Neutrophil (primary cell): ENCODE measurements around the gene CDK2AP2.

ENCODE experiments used
- H3K27ac ChIP-seq: fragments of 200-600 bp; sonication (generic); 2 replicates; pipeline ENCODE4 v1.5.1; 2016; ENCODE audit warnings: mild to moderate bottlenecking, moderate library complexity
- H3K27me3 ChIP-seq: fragments of 200-600 bp; sonication (generic); 2 replicates; pipeline ENCODE4 v1.6.0; 2016; ENCODE audit warnings: mild to moderate bottlenecking
- H3K36me3 ChIP-seq: fragments of 200-600 bp; sonication (generic); 2 replicates; pipeline ENCODE4 v1.5.1; 2017
- H3K4me1 ChIP-seq, 2 experiments: fragments of 200-600 bp in 1 of 2; sonication (generic) in 1 of 2; 1 replicate in 1 of 2; 2 replicates in 1 of 2; pipeline versions ENCODE4 v1.5.1 to v1.6.1; 2013 to 2016; ENCODE audit warnings: low read depth in 1 of 2, low read length in 1 of 2, mild to moderate bottlenecking in 1 of 2, moderate library complexity in 1 of 2; ENCODE audit not compliant: control insufficient read depth in 1 of 2, insufficient read depth in 1 of 2
- H3K4me3 ChIP-seq, 2 experiments: fragments of 200-600 bp in 1 of 2; sonication (generic) in 1 of 2; 1 replicate in 1 of 2; 2 replicates in 1 of 2; pipeline ENCODE4 v1.5.1; 2013 to 2016; ENCODE audit warnings: low read depth in 1 of 2, low read length in 1 of 2, mild to moderate bottlenecking in 1 of 2, moderate library complexity in 1 of 2
- H3K9me3 ChIP-seq: fragments of 200-600 bp; sonication (generic); 2 replicates; pipeline ENCODE4 v1.5.1; 2016
- CTCF ChIP-seq: fragments of 200-600 bp; sonication (generic); IDR thresholded peaks from 2 replicates; pipeline ENCODE4 v1.5.1; 2016; ENCODE audit warnings: antibody characterized with exemption

Gene CDK2AP2

GRCh38 chr11:67497656-67498291 is 10.2 kb downstream of the CDK2AP2 start:
- no peak overlapping the region for H3K27ac ChIP-seq
- peaks cover 99% of the 10 kb centered on the region for H3K36me3 ChIP-seq
- no peak overlapping the region for H3K4me3 ChIP-seq
- H3K9me3 ChIP-seq, result no peaks in the 10 kb centered on the region
- H3K4me1 ChIP-seq, result peaks cover 13 to 14% of the 10 kb centered on the region in 2 experiments
- TF ChIP-seq CTCF, result no peak
- H3K27me3 ChIP-seq, result no peaks in the 10 kb centered on the region

DNA sequence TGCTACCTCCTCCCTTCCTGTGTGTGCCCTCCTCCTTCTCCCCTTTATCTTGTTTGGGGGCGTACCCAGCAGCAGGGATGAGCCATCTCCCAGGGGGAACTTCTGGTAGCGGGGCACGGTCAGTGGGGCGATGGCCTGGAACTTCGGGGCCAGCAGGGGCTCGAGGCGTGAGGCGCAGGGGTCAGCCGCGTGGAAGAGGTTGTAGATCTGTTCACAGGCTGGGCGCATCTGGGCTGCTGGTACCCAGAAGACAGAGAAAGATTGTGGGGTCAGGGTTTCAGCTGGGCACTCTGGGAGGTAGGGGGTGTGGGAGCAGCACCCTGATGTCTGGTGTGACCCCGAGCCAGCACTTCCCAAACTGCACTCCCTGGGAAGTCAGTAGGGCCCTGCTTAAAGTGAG is 11.8 kb downstream of the CDK2AP2 start:
- Histone ChIP-seq H3K4me3 (no peak overlapping the region), H3K27ac (no peak overlapping the region), H3K9me3 (no peaks in the 10 kb centered on the region), H3K36me3 (peaks cover 99% of the 10 kb centered on the region), H3K27me3 (no peaks in the 10 kb centered on the region), H3K4me1 (peaks cover 7 to 8% of the 10 kb centered on the region in 2 experiments)
- no peak for TF ChIP-seq CTCF

- no peak for TF ChIP-seq CTCF
- H3K9me3 ChIP-seq, result no peaks in the 10 kb centered on the region
- H3K36me3 ChIP-seq, result peaks cover 100% of the 10 kb centered on the region
- H3K4me3 ChIP-seq, result no peak overlapping the region
- H3K27ac ChIP-seq, result no peak overlapping the region
- no peaks in the 10 kb centered on the region for H3K27me3 ChIP-seq
- peaks cover under 1% of the 10 kb centered on the region in 2 experiments for H3K4me1 ChIP-seq
These were observed 12.5 kb downstream of the CDK2AP2 start for GRCh38 chr11:67495234-67496005.

DNA sequence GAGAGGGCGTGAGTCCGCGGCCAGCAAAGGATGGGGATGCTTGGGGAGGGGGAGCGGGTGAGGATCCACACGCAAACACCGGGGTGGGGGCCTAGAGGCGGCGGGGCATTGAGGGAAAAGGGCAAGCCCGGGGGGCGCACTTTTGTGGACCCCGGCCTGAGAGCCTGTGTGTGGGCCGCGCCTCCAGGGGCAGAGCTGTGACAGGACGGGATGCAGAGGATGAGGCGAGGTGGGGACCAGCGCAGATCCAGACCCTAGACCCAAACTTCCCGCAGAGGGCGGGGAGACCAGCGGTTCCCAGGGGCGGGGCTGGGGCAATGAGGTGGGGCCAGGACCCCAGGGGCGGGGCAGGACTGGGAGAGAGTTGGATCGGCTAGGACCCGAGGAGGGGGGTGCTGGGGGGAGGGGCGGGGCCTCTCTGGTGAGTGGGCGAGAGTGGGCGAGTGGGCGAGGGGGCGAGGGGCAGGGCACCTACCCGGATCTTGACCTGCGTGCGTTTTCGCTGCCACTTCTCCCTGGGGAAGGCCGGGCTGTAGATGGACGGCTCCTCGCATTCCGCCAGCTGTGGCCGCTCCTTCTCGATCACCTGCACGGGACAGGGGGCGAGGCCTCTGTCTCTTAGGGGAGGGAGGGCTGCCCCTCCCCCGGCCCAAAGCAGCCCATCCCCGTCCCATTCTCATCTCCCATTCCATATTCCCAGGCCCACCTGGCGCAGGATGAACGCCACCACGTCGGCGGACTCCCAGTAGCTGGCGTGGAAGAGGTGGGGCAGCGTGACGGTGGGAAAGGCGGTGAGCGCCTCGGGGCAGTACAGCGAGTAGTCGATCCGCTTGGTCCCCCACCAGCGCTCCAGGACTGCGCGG is 13.4 kb downstream of the CDK2AP2 start:
- Histone ChIP-seq H3K4me3 (no peak overlapping the region), H3K27me3 (no peaks in the 10 kb centered on the region), H3K4me1 (no peaks in the 10 kb centered on the region), H3K9me3 (no peaks in the 10 kb centered on the region), H3K27ac (no peak overlapping the region), H3K36me3 (peaks cover 100% of the 10 kb centered on the region)
- TF ChIP-seq CTCF, result no peak

GRCh38 chr11:67493548-67494370 is 14.2 kb downstream of the CDK2AP2 start:
- no peak overlapping the region for H3K27ac ChIP-seq
- H3K27me3 ChIP-seq, result no peaks in the 10 kb centered on the region
- H3K9me3 ChIP-seq, result no peaks in the 10 kb centered on the region
- no peak overlapping the region for H3K4me3 ChIP-seq
- peaks cover 100% of the 10 kb centered on the region for H3K36me3 ChIP-seq
- TF ChIP-seq CTCF, result no peak
- H3K4me1 ChIP-seq, result no peaks in the 10 kb centered on the region
